IPS-18c (cell line): ENCODE data around the gene IL1F10.

Experiments used
- H3K4me3 ChIP-seq: 2 replicates; pipeline ENCODE4 v1.7.0; 2013; ENCODE audit warnings: low read depth, mild to moderate bottlenecking, low read length, moderate library complexity; ENCODE audit not compliant: insufficient read depth
- H3K9me3 ChIP-seq: one replicate; pipeline ENCODE4 v1.6.1; 2013; ENCODE audit warnings: mild to moderate bottlenecking, low read length, moderate library complexity; ENCODE audit not compliant: control insufficient read depth, insufficient read depth

The IL1F10 gene

GRCh38 chr2:113117541-113118262 lies 49.9 kb downstream of the IL1F10 start:
- Histone ChIP-seq H3K9me3 (peaks cover 4% of the 10 kb centered on the region), H3K4me3 (no peak overlapping the region)

DNA sequence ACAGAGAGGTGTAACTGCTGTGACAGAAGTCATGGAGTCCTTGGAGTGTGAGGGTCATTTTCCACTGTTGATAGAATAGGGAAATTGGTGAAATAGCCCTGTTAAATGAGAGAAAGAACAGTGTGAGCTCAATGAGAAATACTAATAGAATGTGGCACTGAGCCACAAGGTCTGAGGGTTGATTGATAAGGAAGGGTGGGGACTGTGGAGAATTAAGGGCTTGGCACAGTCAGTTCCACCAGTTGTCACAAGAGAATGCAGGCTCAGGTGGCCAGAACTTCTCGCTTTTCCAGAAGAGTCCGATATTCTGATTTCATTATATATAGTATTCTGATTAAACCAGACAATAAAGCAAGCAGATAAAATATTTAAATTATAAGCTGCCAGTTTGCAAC lies 50.5 kb downstream of the IL1F10 start:
- Histone ChIP-seq H3K9me3 (peaks cover 4% of the 10 kb centered on the region), H3K4me3 (no peak overlapping the region)

- Histone ChIP-seq H3K4me3 (no peak overlapping the region), H3K9me3 (peaks cover 4% of the 10 kb centered on the region)
These were observed 51.3 kb downstream of the IL1F10 start for GRCh38 chr2:113119111-113119510.

DNA sequence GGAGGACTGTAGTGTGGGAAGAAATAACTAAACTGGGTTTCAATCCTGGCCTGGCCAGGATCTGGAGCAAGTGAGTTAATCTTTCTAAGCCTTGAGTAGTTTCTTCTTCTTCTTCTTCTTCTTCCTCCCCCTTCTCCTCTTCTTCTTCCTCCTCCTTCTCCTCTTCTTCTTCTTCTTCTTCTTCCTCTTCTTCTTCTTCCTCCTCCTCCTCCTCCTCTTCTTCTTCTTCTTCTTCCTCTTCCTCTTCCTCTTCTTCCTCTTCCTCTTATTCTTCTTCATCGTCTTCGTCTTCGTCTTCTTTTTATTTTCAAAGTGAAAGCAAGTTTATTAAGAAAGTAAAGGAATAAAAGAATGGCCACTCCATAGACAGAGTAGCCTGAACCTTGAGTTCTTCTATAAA lies 53.1 kb downstream of the IL1F10 start:
- H3K9me3 ChIP-seq, result peaks cover 2% of the 10 kb centered on the region

GRCh38 chr2:113122364-113122763 lies 54.6 kb downstream of the IL1F10 start:
- H3K9me3 ChIP-seq, result peaks cover 2% of the 10 kb centered on the region
- H3K4me3 ChIP-seq, result no peak overlapping the region

More for the DNA sequence above, 53.1 kb downstream of the IL1F10 start:
- H3K4me3 ChIP-seq, result no peak overlapping the region

GRCh38 chr2:113123726-113124125 lies 56.0 kb downstream of the IL1F10 start:
- H3K9me3 ChIP-seq, result no peaks in the 10 kb centered on the region
- H3K4me3 ChIP-seq, result no peak overlapping the region

DNA sequence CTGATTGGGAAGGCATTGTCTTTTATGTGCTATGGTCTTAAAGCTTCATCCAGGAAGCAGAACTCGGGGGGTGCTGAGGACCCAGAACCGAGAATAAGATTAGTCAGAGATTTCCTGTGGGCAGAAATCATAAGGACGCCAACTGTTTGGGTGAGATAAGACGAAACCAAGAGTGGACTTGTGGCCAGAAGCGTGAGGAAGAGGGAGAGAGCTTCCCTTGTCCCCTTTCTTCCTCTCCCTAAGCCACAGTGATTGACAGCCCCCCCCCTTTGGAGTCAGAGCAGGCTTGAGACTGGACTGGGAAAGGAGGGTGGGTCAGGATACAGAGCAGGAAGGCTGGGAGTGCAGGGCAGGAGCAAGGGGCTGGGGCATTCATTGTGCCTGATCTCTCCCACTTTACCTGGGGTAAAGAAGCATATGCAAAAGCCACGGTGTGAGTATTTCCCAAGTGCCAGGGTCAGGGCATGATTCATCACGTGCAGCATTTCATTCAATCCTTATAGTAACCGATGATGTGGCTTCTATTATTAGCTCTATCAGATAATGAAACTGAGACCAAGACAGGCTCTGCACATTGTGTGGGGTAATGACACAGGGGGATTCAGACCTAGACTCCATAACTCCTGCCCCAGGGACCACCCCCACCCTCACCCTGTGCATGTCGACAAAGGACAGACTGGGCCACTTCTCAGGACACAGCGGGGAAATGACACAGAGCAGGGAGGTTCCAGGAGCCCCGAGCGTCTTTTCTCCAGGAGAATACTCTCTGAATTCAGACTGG lies 56.6 kb downstream of the IL1F10 start:
- H3K4me3 ChIP-seq, result no peak overlapping the region
- H3K9me3 ChIP-seq, result no peaks in the 10 kb centered on the region
